T-helper 17 cell (primary cell): ENCODE data around the gene TACC2. TPM values are rescaled to one million over a fixed set of nuclear protein-coding genes. Genes with fewer than 3 reads are reported as not detected.

Source experiments
- ATAC-seq: fragments of 150-1000 bp; cut with Tn5 transposase; 2 replicates; pipeline ENCODE4 v1.10.0; 2021; ENCODE audit warnings: mild to moderate bottlenecking, moderate library complexity
- DNase-seq, 3 donors: peaks; one replicate each; pipeline versions ENCODE4 v3.0.0 to v3.0.0-alpha.2; 2020 to 2021
- H3K9me3 ChIP-seq: one replicate; pipeline ENCODE4 v1.7.0; 2013; ENCODE audit warnings: low read length, mild to moderate bottlenecking; ENCODE audit not compliant: control insufficient read depth, poor library complexity, severe bottlenecking
- H3K27ac Mint-ChIP-seq: one replicate; pipeline ENCODE4 v1.8.0; 2022; ENCODE audit warnings: mild to moderate bottlenecking, moderate library complexity, mixed read lengths
- H3K27me3 Mint-ChIP-seq: one replicate; pipeline ENCODE4 v1.8.0; 2022; ENCODE audit warnings: mixed read lengths
- H3K36me3 Mint-ChIP-seq: one replicate; pipeline ENCODE4 v1.8.0; 2022; ENCODE audit warnings: low read depth, mixed read lengths
- H3K4me1 Mint-ChIP-seq: one replicate; pipeline ENCODE4 v1.8.0; 2022; ENCODE audit warnings: mild to moderate bottlenecking, mixed read lengths
- H3K4me3 Mint-ChIP-seq: one replicate; pipeline ENCODE4 v1.8.0; 2022; ENCODE audit warnings: mild to moderate bottlenecking, moderate library complexity, mixed read lengths
- total RNA-seq, 4 donors: library from RNA in 2 of 4; stranded (reverse) in 2 of 4; gene quantifications; one replicate each; pipeline ENCODE4 v1.2.3 and lab custom pipeline; 2022 to 2026

Gene TACC2
- total RNA-seq, 2 donors from 2014 or later, result not detected

- H3K4me3 Mint-ChIP-seq, result no peak overlapping the region
- peaks cover 19% of the 10 kb centered on the region for H3K27me3 Mint-ChIP-seq
- DNase-seq, result no peak
- H3K9me3 ChIP-seq, result no peaks in the 10 kb centered on the region
- H3K27ac Mint-ChIP-seq, result no peak overlapping the region
- ATAC-seq, result no peak
- peaks cover 2% of the 10 kb centered on the region for H3K4me1 Mint-ChIP-seq
- peaks cover 3% of the 10 kb centered on the region for H3K36me3 Mint-ChIP-seq
Measured at GRCh38 chr10:122241836-122242235, 252.9 kb downstream of the TACC2 start.

GRCh38 chr10:122243550-122243949, 254.6 kb downstream of the TACC2 start:
- DNase-seq (no peak), ATAC-seq (no peak)
- no peak overlapping the region for H3K27ac Mint-ChIP-seq
- peaks cover 2% of the 10 kb centered on the region for H3K4me1 Mint-ChIP-seq
- H3K4me3 Mint-ChIP-seq, result no peak overlapping the region
- H3K9me3 ChIP-seq, result no peaks in the 10 kb centered on the region
- peaks cover 3% of the 10 kb centered on the region for H3K36me3 Mint-ChIP-seq
- H3K27me3 Mint-ChIP-seq, result peaks cover 19% of the 10 kb centered on the region

- DNase-seq (no peak), ATAC-seq (no peak)
- H3K9me3 ChIP-seq, result no peaks in the 10 kb centered on the region
- Mint-ChIP-seq H3K36me3 (peaks cover 3% of the 10 kb centered on the region), H3K27ac (no peak overlapping the region), H3K27me3 (peaks cover 26% of the 10 kb centered on the region), H3K4me3 (no peak overlapping the region), H3K4me1 (peaks cover 2% of the 10 kb centered on the region)
Measured at GRCh38 chr10:122244001-122244975, 255.3 kb downstream of the TACC2 start.

- DNase-seq (no peak), ATAC-seq (no peak)
- Mint-ChIP-seq H3K4me3 (no peak overlapping the region), H3K4me1 (peaks cover 2% of the 10 kb centered on the region), H3K36me3 (peaks cover 3% of the 10 kb centered on the region), H3K27me3 (peaks cover 32% of the 10 kb centered on the region), H3K27ac (no peak overlapping the region)
- H3K9me3 ChIP-seq, result no peaks in the 10 kb centered on the region
Measured at GRCh38 chr10:122245136-122245535, 256.2 kb downstream of the TACC2 start.

- DNase-seq (no peak), ATAC-seq (no peak)
- Mint-ChIP-seq H3K27ac (no peak overlapping the region), H3K36me3 (peaks cover 1% of the 10 kb centered on the region), H3K4me3 (no peak overlapping the region), H3K27me3 (peaks cover 32% of the 10 kb centered on the region), H3K4me1 (peaks cover under 1% of the 10 kb centered on the region)
- H3K9me3 ChIP-seq, result no peaks in the 10 kb centered on the region
Measured at GRCh38 chr10:122245897-122246296, 256.9 kb downstream of the TACC2 start.

- Mint-ChIP-seq H3K4me3 (no peak overlapping the region), H3K36me3 (no peaks in the 10 kb centered on the region), H3K4me1 (no peaks in the 10 kb centered on the region), H3K27me3 (peaks cover 27% of the 10 kb centered on the region), H3K27ac (no peak overlapping the region)
- no peaks in the 10 kb centered on the region for H3K9me3 ChIP-seq
- ATAC-seq, result no peak
- no peak for DNase-seq
Measured at GRCh38 chr10:122246830-122247520, 258.0 kb downstream of the TACC2 start.

GRCh38 chr10:122248356-122249302, 259.7 kb downstream of the TACC2 start:
- Mint-ChIP-seq H3K36me3 (no peaks in the 10 kb centered on the region), H3K4me3 (no peak overlapping the region), H3K4me1 (no peaks in the 10 kb centered on the region), H3K27ac (no peak overlapping the region), H3K27me3 (peaks cover 30% of the 10 kb centered on the region)
- H3K9me3 ChIP-seq, result no peaks in the 10 kb centered on the region
- ATAC-seq (no peak), DNase-seq (no peak)

- no peaks in the 10 kb centered on the region for H3K4me1 Mint-ChIP-seq
- H3K36me3 Mint-ChIP-seq, result no peaks in the 10 kb centered on the region
- no peaks in the 10 kb centered on the region for H3K9me3 ChIP-seq
- no peak overlapping the region for H3K4me3 Mint-ChIP-seq
- peaks cover 32% of the 10 kb centered on the region for H3K27me3 Mint-ChIP-seq
- no peak overlapping the region for H3K27ac Mint-ChIP-seq
- ATAC-seq (no peak), DNase-seq (no peak)
Measured at GRCh38 chr10:122249303-122249850, 260.4 kb downstream of the TACC2 start.

GRCh38 chr10:122249991-122250750, 261.2 kb downstream of the TACC2 start:
- H3K4me3 Mint-ChIP-seq, result no peak overlapping the region
- ATAC-seq, result no peak
- H3K4me1 Mint-ChIP-seq, result no peaks in the 10 kb centered on the region

GRCh38 chr10:122251459-122252255, 262.7 kb downstream of the TACC2 start:
- H3K27me3 Mint-ChIP-seq, result peaks cover 51% of the 10 kb centered on the region
- no peaks in the 10 kb centered on the region for H3K4me1 Mint-ChIP-seq
- H3K27ac Mint-ChIP-seq, result no peak overlapping the region
- no peak for ATAC-seq
- H3K36me3 Mint-ChIP-seq, result no peaks in the 10 kb centered on the region
- no peak for DNase-seq
- no peak overlapping the region for H3K4me3 Mint-ChIP-seq
- H3K9me3 ChIP-seq, result no peaks in the 10 kb centered on the region

More at GRCh38 chr10:122249991-122250750, 261.2 kb downstream of the TACC2 start:
- no peak for DNase-seq
- Mint-ChIP-seq H3K36me3 (no peaks in the 10 kb centered on the region), H3K27me3 (peaks cover 40% of the 10 kb centered on the region), H3K27ac (no peak overlapping the region)
- no peaks in the 10 kb centered on the region for H3K9me3 ChIP-seq

GRCh38 chr10:122252805-122253204, 263.8 kb downstream of the TACC2 start:
- H3K4me1 Mint-ChIP-seq, result no peaks in the 10 kb centered on the region
- H3K27me3 Mint-ChIP-seq, result peaks cover 55% of the 10 kb centered on the region
- DNase-seq (no peak), ATAC-seq (no peak)
- no peaks in the 10 kb centered on the region for H3K36me3 Mint-ChIP-seq
- H3K9me3 ChIP-seq, result no peaks in the 10 kb centered on the region
- no peak overlapping the region for H3K27ac Mint-ChIP-seq
- H3K4me3 Mint-ChIP-seq, result no peak overlapping the region
